NK-92 treated with Interleukin-12 subunit alpha and Interleukin-12 subunit beta, amount 100 ng/mL, for 24 hours (cell line): Measurements from ENCODE around the gene TMEM50A.
"Not testable (repeated sequence)": the region's sequence is repeated elsewhere in the genome, so short reads cannot be mapped to it uniquely, and the experiment has no call there.

Experiments used
- DNase-seq: peaks from one replicate; lab custom pipeline; 2025; lab: John Stamatoyannopoulos, UW

Gene TMEM50A

GRCh38 chr1:25338188-25338981 lies at the start of gene TMEM50A:
TMEM50A (plus strand) TSS chr1:25338334; CDS start chr1:25340487, 2,153 bp downstream.
- peak; percentile 86 for DNase-seq

- not testable (repeated sequence) for DNase-seq
Measured at GRCh38 chr1:25288573-25289101, 49.5 kb upstream of the TMEM50A start.

- not testable (repeated sequence) for DNase-seq
Measured at GRCh38 chr1:25290043-25290442, 48.1 kb upstream of the TMEM50A start.

GRCh38 chr1:25293426-25293825 lies 44.7 kb upstream of the TMEM50A start:
- DNase-seq: not testable (repeated sequence)

- not testable (repeated sequence) for DNase-seq
Measured at GRCh38 chr1:25294889-25295826, 43.0 kb upstream of the TMEM50A start.

- DNase-seq: not testable (repeated sequence)
Measured at GRCh38 chr1:25296501-25296900, 41.6 kb upstream of the TMEM50A start.

GRCh38 chr1:25300729-25301128 lies 37.4 kb upstream of the TMEM50A start:
- DNase-seq: not testable (repeated sequence)

- DNase-seq: not testable (repeated sequence)
Measured at GRCh38 chr1:25302330-25302729, 35.8 kb upstream of the TMEM50A start.

- DNase-seq: not testable (repeated sequence)
Measured at GRCh38 chr1:25304936-25305335, 33.2 kb upstream of the TMEM50A start.

GRCh38 chr1:25308168-25308567 lies 30.0 kb upstream of the TMEM50A start:
- DNase-seq: not testable (repeated sequence)

- not testable (repeated sequence) for DNase-seq
Measured at GRCh38 chr1:25309085-25309484, 29.0 kb upstream of the TMEM50A start.

- not testable (repeated sequence) for DNase-seq
Measured at GRCh38 chr1:25309486-25309885, 28.6 kb upstream of the TMEM50A start.

GRCh38 chr1:25312806-25313470 lies 25.2 kb upstream of the TMEM50A start:
- not testable (repeated sequence) for DNase-seq

GRCh38 chr1:25320314-25320938 lies 17.7 kb upstream of the TMEM50A start:
- not testable (repeated sequence) for DNase-seq

GRCh38 chr1:25322127-25322526 lies 16.0 kb upstream of the TMEM50A start:
- not testable (repeated sequence) for DNase-seq

GRCh38 chr1:25324407-25324806 lies 13.7 kb upstream of the TMEM50A start:
- DNase-seq: not testable (repeated sequence)

GRCh38 chr1:25327864-25328790 lies 10.0 kb upstream of the TMEM50A start:
- not testable (repeated sequence) for DNase-seq

GRCh38 chr1:25328791-25329185 lies 9.3 kb upstream of the TMEM50A start:
- DNase-seq: not testable (repeated sequence)

GRCh38 chr1:25329336-25329735 lies 8.8 kb upstream of the TMEM50A start:
- DNase-seq: not testable (repeated sequence)

GRCh38 chr1:25329950-25330349 lies 8.2 kb upstream of the TMEM50A start:
- not testable (repeated sequence) for DNase-seq
